A673 (cell line): ENCODE results near the gene EGLN1. TPM values are rescaled to one million over a fixed set of nuclear protein-coding genes. Genes with fewer than 3 reads are reported as not detected.
"Not testable (repeated sequence)": the region's sequence is repeated elsewhere in the genome, so short reads cannot be mapped to it uniquely, and the experiment has no call there.

Source experiments
- BruUV-seq: library from RNA; stranded (reverse); fragments of 400-500 nt; replicated peaks from 2 replicates; lab custom pipeline; 2021; lab: Mats Ljungman, UMichigan
- CTCF ChIA-PET: fragments of 300-600 bp; sonication (Branson Sonifier 250); formaldehyde crosslinking; loops from one replicate; lab custom pipeline; 2022; ENCODE audit warnings: antibody characterized with exemption; lab: Charles Lee
- POLR2A ChIA-PET: fragments of 300-600 bp; sonication (Branson Sonifier 250); formaldehyde crosslinking; loops from one replicate; lab custom pipeline; 2022; ENCODE audit warnings: antibody characterized with exemption; ENCODE audit not compliant: low non-redundant PET; lab: Charles Lee
- DNase-seq: peaks from one replicate; pipeline ENCODE4 v3.0.0-alpha.2; 2015; ENCODE audit warnings: low spot score
- H3K27ac ChIP-seq: fragments of 200-600 bp; sonication (generic); 2 replicates; pipeline ENCODE4 v1.5.1; 2016; ENCODE audit warnings: mixed run types, low read depth, mild to moderate bottlenecking, mixed read lengths, antibody characterized with exemption, low read length; ENCODE audit not compliant: poor library complexity, severe bottlenecking
- H3K27me3 ChIP-seq: fragments of 200-600 bp; sonication (generic); replicated peaks from 2 replicates; pipeline ENCODE4 v1.6.1; 2017; ENCODE audit warnings: mixed run types, low read depth, mild to moderate bottlenecking, mixed read lengths, antibody characterized with exemption, low read length; ENCODE audit not compliant: insufficient read depth, poor library complexity
- H3K36me3 ChIP-seq: fragments of 200-600 bp; sonication (generic); 2 replicates; pipeline ENCODE4 v1.6.1; 2016; ENCODE audit warnings: mixed run types, mild to moderate bottlenecking, mixed read lengths, antibody characterized with exemption, low read length; ENCODE audit not compliant: insufficient read depth, poor library complexity, severe bottlenecking
- H3K4me1 ChIP-seq: fragments of 200-600 bp; sonication (generic); 2 replicates; pipeline ENCODE4 v1.6.1; 2017; ENCODE audit warnings: mixed run types, mild to moderate bottlenecking, mixed read lengths, antibody characterized with exemption, low read length; ENCODE audit not compliant: insufficient read depth, poor library complexity, severe bottlenecking
- H3K4me3 ChIP-seq: fragments of 200-600 bp; sonication (generic); 2 replicates; pipeline ENCODE4 v1.5.1; 2016; ENCODE audit warnings: low read depth, mixed run types, mild to moderate bottlenecking, mixed read lengths, low read length; ENCODE audit not compliant: poor library complexity, severe bottlenecking
- H3K9me3 ChIP-seq: fragments of 200-600 bp; sonication (generic); 2 replicates; pipeline ENCODE4 v1.6.1; 2016; ENCODE audit warnings: mixed run types, low read depth, mild to moderate bottlenecking, mixed read lengths, antibody characterized with exemption, low read length; ENCODE audit not compliant: poor library complexity, severe bottlenecking
- CTCF ChIP-seq: fragments of 300-800, 200-600 bp; sonication (generic); conservative IDR thresholded peaks from 2 replicates; pipeline ENCODE4 v1.5.1; 2017; ENCODE audit warnings: low read depth, mild to moderate bottlenecking, antibody characterized with exemption, low read length, moderate library complexity, mixed read lengths
- EZH2 ChIP-seq: fragments of 200-600 bp; sonication (generic); IDR thresholded peaks from 2 replicates; pipeline ENCODE4 v1.6.1; 2017; ENCODE audit warnings: borderline replicate concordance, low read depth, mild to moderate bottlenecking, mixed read lengths, antibody characterized with exemption, low read length; ENCODE audit not compliant: poor library complexity, severe bottlenecking
- intact Hi-C: fragments of 100-400 bp; cut with micrococcal nuclease; formaldehyde crosslinking; loops from one replicate; pipeline ENCODE4 v1.10.0; 2022; ENCODE audit not compliant: unreplicated experiment
- total RNA-seq: library from RNA; stranded (reverse); gene quantifications from 2 replicates; pipeline ENCODE4 v1.2.3, GENCODE V29; 2021

The EGLN1 gene
- total RNA-seq, 1 experiment from 2014 or later: 30.4 TPM

- CTCF ChIA-PET: no interaction called here
- no TSS peak for BruUV-seq
- DNase-seq: no peak
- H3K4me3 ChIP-seq: no peak overlapping the region
- no peaks in the 10 kb centered on the region for H3K4me1 ChIP-seq
- peaks cover 41% of the 10 kb centered on the region for H3K36me3 ChIP-seq
- no peaks in the 10 kb centered on the region for H3K9me3 ChIP-seq
- TF ChIP-seq EZH2: no peak
- intact Hi-C loops: no loop called here
- POLR2A ChIA-PET: no interaction called here
- H3K27me3 ChIP-seq: no peaks in the 10 kb centered on the region
- no peak overlapping the region for H3K27ac ChIP-seq
These were observed 70.3 kb downstream of the EGLN1 start for GRCh38 chr1:231351816-231352215.

GRCh38 chr1:231348856-231349255, 73.2 kb downstream of the EGLN1 start:
- POLR2A ChIA-PET, H3K27ac ChIP-seq, H3K27me3 ChIP-seq, H3K4me1 ChIP-seq, BruUV-seq, H3K9me3 ChIP-seq, CTCF ChIA-PET, DNase-seq, intact Hi-C loops, H3K4me3 ChIP-seq: not testable (repeated sequence)
- peaks cover 41% of the 10 kb centered on the region for H3K36me3 ChIP-seq

- ChIA-PET CTCF (no interaction called here), POLR2A (no interaction called here)
- Histone ChIP-seq H3K27ac (no peak overlapping the region), H3K9me3 (no peaks in the 10 kb centered on the region), H3K27me3 (no peaks in the 10 kb centered on the region), H3K4me1 (no peaks in the 10 kb centered on the region), H3K36me3 (peaks cover 43% of the 10 kb centered on the region), H3K4me3 (no peak overlapping the region)
- BruUV-seq: no TSS peak
- TF ChIP-seq EZH2 (no peak), CTCF (no peak)
- intact Hi-C loops: no loop called here
- no peak for DNase-seq
These were observed 73.6 kb downstream of the EGLN1 start for GRCh38 chr1:231348442-231348841.

- no peaks in the 10 kb centered on the region for H3K9me3 ChIP-seq
- no peak for DNase-seq
- H3K4me3 ChIP-seq: no peak overlapping the region
- ChIA-PET CTCF (no interaction called here), POLR2A (no interaction called here)
- no peaks in the 10 kb centered on the region for H3K27me3 ChIP-seq
- no peaks in the 10 kb centered on the region for H3K4me1 ChIP-seq
- no peak overlapping the region for H3K27ac ChIP-seq
- TF ChIP-seq EZH2 (no peak), CTCF (no peak)
- peaks cover 43% of the 10 kb centered on the region for H3K36me3 ChIP-seq
- no TSS peak for BruUV-seq
- intact Hi-C loops: no loop called here
These were observed 74.1 kb downstream of the EGLN1 start for GRCh38 chr1:231347961-231348360.
